ENCODE results near the gene CIAO1.
A peak's percentile ranks its signal among the peaks of the same experiment; 100 is the strongest.

CIAO1 gene

GRCh38 chr2:96318723-96319122 lies 52.7 kb downstream of the CIAO1 start:
- TF ChIP-seq CTCF (IDR thresholded peaks at IDR 0.05; ENCODE audit: low read depth, low read length), result no peak
- H3K4me3 ChIP-seq (ENCODE audit: low read depth, low read length), result no peak overlapping the region

GRCh38 chr2:96319396-96319795 lies 53.4 kb downstream of the CIAO1 start:
- H3K4me3 ChIP-seq (ENCODE audit: low read depth, low read length), result no peak overlapping the region
- TF ChIP-seq CTCF (IDR thresholded peaks at IDR 0.05; ENCODE audit: low read depth, low read length), result no peak

- no peak for TF ChIP-seq CTCF (IDR thresholded peaks at IDR 0.05; ENCODE audit: low read depth, low read length)
- no peak overlapping the region; the same call in 1 of the 2 replicates for H3K4me3 ChIP-seq (ENCODE audit: low read depth, low read length)
Observed at GRCh38 chr2:96320326-96320725, 54.3 kb downstream of the CIAO1 start.

- TF ChIP-seq CTCF (IDR thresholded peaks at IDR 0.05; ENCODE audit: low read depth, low read length), result no peak
- peak overlapping the region; percentile 72 for H3K4me3 ChIP-seq (ENCODE audit: low read depth, low read length)
Observed at GRCh38 chr2:96320728-96321622, 55.0 kb downstream of the CIAO1 start.

Data from WI38 (cell line).